Loucy (cell line): ENCODE data around the gene LMO2.
A peak's percentile ranks its signal among the peaks of the same experiment; 100 is the strongest.

Source experiments
- H2AFZ ChIP-seq: fragments of 200-600 bp; sonication (generic); 2 replicates; pipeline ENCODE4 v1.6.0; 2016; ENCODE audit warnings: antibody characterized with exemption, mild to moderate bottlenecking, low read length, moderate library complexity
- H3F3A ChIP-seq: fragments of 200-600 bp; 2 replicates; pipeline ENCODE4 v1.6.0; 2016; ENCODE audit warnings: antibody characterized with exemption, low read depth, mild to moderate bottlenecking
- H3K27me3 ChIP-seq: fragments of 200-600 bp; sonication (generic); 2 replicates; pipeline ENCODE4 v1.6.1; 2014; ENCODE audit warnings: low read length, mild to moderate bottlenecking; ENCODE audit not compliant: insufficient read depth, poor library complexity, severe bottlenecking
- H3K36me3 ChIP-seq: fragments of 200-600 bp; sonication (generic); 2 replicates; pipeline ENCODE4 v1.6.1; 2016; ENCODE audit warnings: low read length; ENCODE audit not compliant: insufficient read depth
- H3K4me1 ChIP-seq: fragments of 200-600 bp; sonication (generic); 2 replicates; pipeline ENCODE4 v1.5.1; 2014; ENCODE audit warnings: low read length, mild to moderate bottlenecking; ENCODE audit not compliant: insufficient read depth, poor library complexity, severe bottlenecking
- H3K4me2 ChIP-seq: fragments of 200-600 bp; sonication (generic); 2 replicates; pipeline ENCODE4 v1.6.0; 2014; ENCODE audit warnings: antibody characterized with exemption, low read length, low read depth, mild to moderate bottlenecking; ENCODE audit not compliant: poor library complexity, severe bottlenecking
- H3K4me3 ChIP-seq: fragments of 200-600 bp; sonication (generic); 2 replicates; pipeline ENCODE4 v1.5.1; 2014; ENCODE audit warnings: low read length, mild to moderate bottlenecking, mixed read lengths; ENCODE audit not compliant: poor library complexity, severe bottlenecking
- H3K79me2 ChIP-seq: fragments of 200-600 bp; sonication (generic); 2 replicates; pipeline ENCODE4 v1.6.1; 2014; ENCODE audit warnings: low read length; ENCODE audit not compliant: insufficient read depth
- H3K9ac ChIP-seq: fragments of 200-600 bp; sonication (generic); 2 replicates; pipeline ENCODE4 v1.6.0; 2014; ENCODE audit warnings: mild to moderate bottlenecking, low read depth, low read length, moderate library complexity; ENCODE audit not compliant: poor library complexity, severe bottlenecking
- H3K9me2 ChIP-seq: fragments of 200-600 bp; sonication (generic); replicated peaks from 2 replicates; pipeline ENCODE4 v1.6.1; 2016; ENCODE audit warnings: low read depth, low read length, mixed read lengths
- H3K9me3 ChIP-seq: fragments of 200-600 bp; sonication (generic); 2 replicates; pipeline ENCODE4 v1.6.1; 2014; ENCODE audit warnings: mild to moderate bottlenecking, antibody characterized with exemption, low read length, low read depth; ENCODE audit not compliant: insufficient read depth
- H4K20me1 ChIP-seq: fragments of 200-600 bp; sonication (generic); 2 replicates; pipeline ENCODE4 v1.6.0; 2014; ENCODE audit warnings: antibody characterized with exemption, low read length, mild to moderate bottlenecking; ENCODE audit not compliant: insufficient read depth, poor library complexity, severe bottlenecking
- EZH2phosphoT487 ChIP-seq: fragments of 200-600 bp; IDR thresholded peaks from 2 replicates; pipeline ENCODE4 v1.6.1; 2018; ENCODE audit warnings: antibody characterized with exemption, mild to moderate bottlenecking, moderate library complexity, borderline replicate concordance
- TF ChIP-seq, protein P1 (sequence below): fragments of 200-600 bp; sonication (generic); conservative IDR thresholded peaks from 2 replicates; pipeline ENCODE4 v1.5.1; 2014; ENCODE audit warnings: mild to moderate bottlenecking, antibody characterized with exemption, low read length

LMO2 gene

GRCh38 chr11:33907421-33907820 is 15.5 kb upstream of the LMO2 start:
- Histone ChIP-seq H3K36me3 (no peaks in the 10 kb centered on the region), H4K20me1 (no peaks in the 10 kb centered on the region), H2AFZ (peak overlapping the region; percentile 51; the same call in 1 of the 2 replicates), H3K79me2 (no peaks in the 10 kb centered on the region), H3K27me3 (no peaks in the 10 kb centered on the region), H3K4me3 (peak overlapping the region; percentile 35), H3F3A (no peaks in the 10 kb centered on the region; the same call in 1 of the 2 replicates), H3K4me1 (peaks cover 56% of the 10 kb centered on the region), H3K9me3 (no peaks in the 10 kb centered on the region), H3K4me2 (peak overlapping the region; percentile 60), H3K9ac (peak overlapping the region; percentile 53), H3K9me2 (no peaks in the 10 kb centered on the region)
- TF ChIP-seq, protein P1, sequence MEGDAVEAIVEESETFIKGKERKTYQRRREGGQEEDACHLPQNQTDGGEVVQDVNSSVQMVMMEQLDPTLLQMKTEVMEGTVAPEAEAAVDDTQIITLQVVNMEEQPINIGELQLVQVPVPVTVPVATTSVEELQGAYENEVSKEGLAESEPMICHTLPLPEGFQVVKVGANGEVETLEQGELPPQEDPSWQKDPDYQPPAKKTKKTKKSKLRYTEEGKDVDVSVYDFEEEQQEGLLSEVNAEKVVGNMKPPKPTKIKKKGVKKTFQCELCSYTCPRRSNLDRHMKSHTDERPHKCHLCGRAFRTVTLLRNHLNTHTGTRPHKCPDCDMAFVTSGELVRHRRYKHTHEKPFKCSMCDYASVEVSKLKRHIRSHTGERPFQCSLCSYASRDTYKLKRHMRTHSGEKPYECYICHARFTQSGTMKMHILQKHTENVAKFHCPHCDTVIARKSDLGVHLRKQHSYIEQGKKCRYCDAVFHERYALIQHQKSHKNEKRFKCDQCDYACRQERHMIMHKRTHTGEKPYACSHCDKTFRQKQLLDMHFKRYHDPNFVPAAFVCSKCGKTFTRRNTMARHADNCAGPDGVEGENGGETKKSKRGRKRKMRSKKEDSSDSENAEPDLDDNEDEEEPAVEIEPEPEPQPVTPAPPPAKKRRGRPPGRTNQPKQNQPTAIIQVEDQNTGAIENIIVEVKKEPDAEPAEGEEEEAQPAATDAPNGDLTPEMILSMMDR, result no peak
- TF ChIP-seq EZH2phosphoT487, result no peak

DNA sequence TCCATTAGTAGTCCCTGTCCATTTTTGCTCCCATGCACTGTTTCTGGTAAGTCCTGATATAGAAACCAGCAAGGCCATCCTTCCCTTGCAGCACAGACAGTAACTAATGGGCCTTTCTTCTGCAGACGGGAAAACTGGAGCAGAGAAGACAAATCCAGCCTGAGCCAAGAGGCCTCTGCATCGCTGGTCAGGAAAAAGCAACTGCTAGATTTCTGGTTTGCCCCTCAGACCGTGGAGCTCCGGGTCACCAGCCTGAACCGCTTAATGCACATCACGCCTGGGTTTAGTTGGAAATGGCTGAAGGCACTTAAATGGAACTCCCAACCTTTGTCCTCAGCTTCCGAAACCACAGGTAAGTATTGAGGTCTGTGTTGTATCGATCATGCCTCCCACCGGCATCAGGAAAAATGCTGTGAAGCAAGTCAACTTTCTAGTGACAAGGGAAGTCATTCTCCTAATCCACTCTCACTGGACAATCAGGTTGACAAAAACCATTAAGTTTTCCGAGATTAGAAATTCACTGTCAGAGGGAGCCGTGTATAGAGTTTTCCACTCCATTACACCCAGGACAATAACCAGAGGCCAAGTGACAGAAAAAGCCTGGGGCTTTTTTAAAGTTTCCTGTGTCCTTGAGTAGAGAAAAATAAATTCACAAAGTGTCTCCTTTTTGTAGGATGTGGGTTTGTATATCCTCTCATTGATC is 14.8 kb upstream of the LMO2 start:
- no peaks in the 10 kb centered on the region for H4K20me1 ChIP-seq
- no peak for TF ChIP-seq EZH2phosphoT487
- TF ChIP-seq, protein P1, result no peak
- H3K79me2 ChIP-seq, result no peaks in the 10 kb centered on the region
- peak overlapping the region; percentile 53 for H3K9ac ChIP-seq
- no peaks in the 10 kb centered on the region for H3K27me3 ChIP-seq
- H3K36me3 ChIP-seq, result no peaks in the 10 kb centered on the region
- no peaks in the 10 kb centered on the region for H3K9me3 ChIP-seq
- H3K9me2 ChIP-seq, result no peaks in the 10 kb centered on the region
- H2AFZ ChIP-seq, result 0 out of 2 replicates have a peak overlapping the region, but pooled peaks have one; percentile 51
- peak overlapping the region; percentile 35 for H3K4me3 ChIP-seq
- peak overlapping the region; percentile 60 for H3K4me2 ChIP-seq
- H3F3A ChIP-seq, result no peaks in the 10 kb centered on the region; the same call in 1 of the 2 replicates
- peaks cover 48% of the 10 kb centered on the region for H3K4me1 ChIP-seq

DNA sequence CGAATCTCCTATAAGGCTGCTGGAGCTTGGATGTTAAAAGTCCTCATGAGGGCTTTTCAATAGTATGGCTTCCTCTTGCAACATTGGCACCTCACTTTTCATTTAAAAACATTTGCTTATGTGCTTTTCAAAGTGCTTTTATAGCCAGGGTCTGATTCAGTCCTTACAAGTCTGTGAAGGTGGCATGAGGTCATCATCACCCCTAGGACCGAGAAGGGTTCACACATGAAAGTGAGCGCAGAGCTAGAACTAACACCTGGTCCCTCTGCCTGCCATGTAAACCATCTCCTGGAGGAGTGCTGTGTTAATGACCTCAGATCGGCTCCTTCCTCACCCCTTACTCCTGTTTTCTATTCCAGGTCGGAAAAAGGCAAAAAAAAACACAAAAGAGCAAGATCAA is 12.2 kb upstream of the LMO2 start:
- Histone ChIP-seq H3K9me3 (no peaks in the 10 kb centered on the region), H3K36me3 (no peaks in the 10 kb centered on the region), H3K4me2 (no peak overlapping the region), H3K4me1 (peaks cover 43% of the 10 kb centered on the region), H3K4me3 (no peak overlapping the region), H4K20me1 (no peaks in the 10 kb centered on the region), H3K27me3 (no peaks in the 10 kb centered on the region), H3K9me2 (no peaks in the 10 kb centered on the region), H2AFZ (0 out of 2 replicates have a peak overlapping the region, but pooled peaks have one; percentile 29), H3K9ac (no peak overlapping the region), H3F3A (no peaks in the 10 kb centered on the region), H3K79me2 (no peaks in the 10 kb centered on the region)
- no peak for TF ChIP-seq EZH2phosphoT487
- TF ChIP-seq, protein P1, result no peak
